Anterior cingulate cortex (tissue), 58 donors: ENCODE measurements around the gene NUFIP1.
"Not testable (repeated sequence)": the region's sequence is repeated elsewhere in the genome, so short reads cannot be mapped to it uniquely, and the experiment has no call there.

Experiments
- DNase-seq, 58 donors: peaks; one replicate each; lab custom pipeline; 2025; lab: John Stamatoyannopoulos, UW

NUFIP1 gene

GRCh38 chr13:44989071-44989889 lies at the start of gene NUFIP1, which contains the start of gene GPALPP1:
TSS of gene NUFIP1 (minus strand) at chr13:44989471. CDS start at chr13:44989436, 35 bp downstream.
TSS of gene GPALPP1 (plus strand) at chr13:44989538. CDS start at chr13:44989655, 117 bp downstream.
- peak; percentile 67 to 99 (median 90) for DNase-seq

- DNase-seq = no peak
Observed at GRCh38 chr13:45036206-45036605, 46.9 kb upstream of the NUFIP1 start.

GRCh38 chr13:45034342-45034741 lies 45.1 kb upstream of the NUFIP1 start:
- DNase-seq = no peak

- no peak for DNase-seq
Observed at GRCh38 chr13:45024847-45025246, 35.6 kb upstream of the NUFIP1 start.

GRCh38 chr13:45021250-45021649 lies 32.0 kb upstream of the NUFIP1 start:
- DNase-seq = no peak

GRCh38 chr13:45019981-45020380 lies 30.7 kb upstream of the NUFIP1 start:
- DNase-seq = not testable (repeated sequence)

GRCh38 chr13:45016792-45017425 lies 27.6 kb upstream of the NUFIP1 start:
- DNase-seq = no peak

GRCh38 chr13:45015300-45015699 lies 26.0 kb upstream of the NUFIP1 start:
- DNase-seq = no peak

- no peak for DNase-seq
Observed at GRCh38 chr13:45011198-45011597, 21.9 kb upstream of the NUFIP1 start.

GRCh38 chr13:45007823-45008222 lies 18.6 kb upstream of the NUFIP1 start:
- DNase-seq = no peak

- DNase-seq = no peak
Observed at GRCh38 chr13:45007225-45007624, 18.0 kb upstream of the NUFIP1 start.

GRCh38 chr13:45004096-45004495 lies 14.8 kb upstream of the NUFIP1 start:
- DNase-seq = peak in 1 of 58 donors; percentile 3

GRCh38 chr13:45003417-45003816 lies 14.1 kb upstream of the NUFIP1 start:
- DNase-seq = no peak

- peak in 1 of 58 donors; percentile 32 for DNase-seq
Observed at GRCh38 chr13:44989941-44990340, 670 bp upstream of the NUFIP1 start.

GRCh38 chr13:44978328-44978727 lies 10.9 kb downstream of the NUFIP1 start:
- no peak for DNase-seq

- DNase-seq = no peak
Observed at GRCh38 chr13:44976949-44977583, 12.2 kb downstream of the NUFIP1 start.

- DNase-seq = no peak
Observed at GRCh38 chr13:44976196-44976595, 13.1 kb downstream of the NUFIP1 start.

GRCh38 chr13:44974056-44974793 lies 15.0 kb downstream of the NUFIP1 start:
- no peak for DNase-seq

GRCh38 chr13:44972956-44973581 lies 16.2 kb downstream of the NUFIP1 start:
- DNase-seq = peak in 1 of 58 donors; percentile 10
